Liver (tissue), 9 donors: Measurements from ENCODE around the gene FER. TPM values are rescaled to one million over a fixed set of nuclear protein-coding genes. Genes with fewer than 3 reads are reported as not detected.

ENCODE experiments used
- DNase-seq: peaks from one replicate; pipeline ENCODE4 v3.0.0-alpha.2; 2017; ENCODE audit warnings: low spot score
- H3K27ac ChIP-seq, 2 donors: one replicate each; pipeline ENCODE4 v1.7.0; 2013; ENCODE audit warnings: inconsistent platforms in 2 of 2, low read length in 2 of 2, control low read depth in 1 of 2, low read depth in 1 of 2, mild to moderate bottlenecking in 1 of 2
- H3K27me3 ChIP-seq, 4 donors: one replicate each; pipeline versions ENCODE4 v1.6.1 to v1.7.0; 2013; ENCODE audit warnings: low read length in 3 of 4, inconsistent platforms in 1 of 4, mild to moderate bottlenecking in 1 of 4, moderate library complexity in 1 of 4; ENCODE audit not compliant: control insufficient read depth in 4 of 4, insufficient read depth in 4 of 4
- H3K36me3 ChIP-seq, 4 donors: one replicate each; pipeline versions ENCODE4 v1.6.1 to v1.7.0; 2013; ENCODE audit warnings: low read length in 3 of 4, mild to moderate bottlenecking in 3 of 4, low read depth in 1 of 4, moderate library complexity in 1 of 4; ENCODE audit not compliant: control insufficient read depth in 4 of 4, insufficient read depth in 3 of 4
- H3K4me1 ChIP-seq, 4 donors: one replicate each; pipeline versions ENCODE4 v1.6.1 to v1.7.0; 2013; ENCODE audit warnings: low read length in 3 of 4, mild to moderate bottlenecking in 3 of 4, moderate library complexity in 1 of 4; ENCODE audit not compliant: control insufficient read depth in 4 of 4, insufficient read depth in 4 of 4
- H3K4me3 ChIP-seq, 3 donors: one replicate each; pipeline versions ENCODE4 v1.6.1 to v1.7.0; 2013; ENCODE audit warnings: low read length in 3 of 3, control low read depth in 1 of 3, low read depth in 1 of 3, mild to moderate bottlenecking in 1 of 3
- H3K9ac ChIP-seq, 2 donors: one replicate each; pipeline ENCODE4 v1.7.0; 2013; ENCODE audit warnings: low read length in 2 of 2, mild to moderate bottlenecking in 2 of 2, moderate library complexity in 2 of 2, control low read depth in 1 of 2, low read depth in 1 of 2
- H3K9me3 ChIP-seq, 4 donors: one replicate each; pipeline versions ENCODE4 v1.6.1 to v1.7.0; 2013; ENCODE audit warnings: low read length in 3 of 4; ENCODE audit not compliant: control insufficient read depth in 4 of 4
- EGR1 ChIP-seq, 2 donors: IDR thresholded peaks; 2 replicates each; pipeline ENCODE4 v1.6.1; 2016 to 2018; ENCODE audit warnings: antibody characterized with exemption in 2 of 2, low read depth in 2 of 2
- FOXA1 ChIP-seq: IDR thresholded peaks from 2 replicates; pipeline ENCODE4 v1.6.1; 2016; ENCODE audit warnings: antibody characterized with exemption
- FOXA2 ChIP-seq: IDR thresholded peaks from 2 replicates; pipeline ENCODE4 v1.6.1; 2016; ENCODE audit warnings: antibody characterized with exemption
- GABPA ChIP-seq, 2 donors: IDR thresholded peaks in 1 of 2; conservative IDR thresholded peaks in 1 of 2; 2 replicates each; pipeline ENCODE4 v1.6.1; 2016; ENCODE audit warnings: antibody characterized with exemption in 2 of 2, mild to moderate bottlenecking in 1 of 2, moderate library complexity in 1 of 2
- HNF4A ChIP-seq, 2 donors: conservative IDR thresholded peaks; 2 replicates each; pipeline ENCODE4 v1.6.1; 2016; ENCODE audit warnings: antibody characterized with exemption in 2 of 2, mild to moderate bottlenecking in 2 of 2
- HNF4G ChIP-seq: IDR thresholded peaks from 2 replicates; pipeline ENCODE4 v1.6.1; 2016; ENCODE audit warnings: antibody characterized with exemption
- JUND ChIP-seq, 2 donors: IDR thresholded peaks; 2 replicates each; pipeline ENCODE4 v1.6.1; 2016; ENCODE audit warnings: antibody characterized with exemption in 2 of 2
- NR2F2 ChIP-seq: IDR thresholded peaks from 2 replicates; pipeline ENCODE4 v1.6.1; 2016; ENCODE audit warnings: antibody characterized with exemption
- RAD21 ChIP-seq, 2 donors: IDR thresholded peaks; 2 replicates each; pipeline ENCODE4 v1.6.1; 2016; ENCODE audit warnings: antibody characterized with exemption in 2 of 2, mild to moderate bottlenecking in 2 of 2
- RXRA ChIP-seq, 2 donors: IDR thresholded peaks; 2 replicates each; pipeline ENCODE4 v1.6.1; 2017 to 2018; ENCODE audit warnings: antibody characterized with exemption in 2 of 2, mild to moderate bottlenecking in 1 of 2
- SP1 ChIP-seq: IDR thresholded peaks from 2 replicates; pipeline ENCODE4 v1.6.1; 2018; ENCODE audit warnings: antibody characterized with exemption, mild to moderate bottlenecking
- TAF1 ChIP-seq: conservative IDR thresholded peaks from 2 replicates; pipeline ENCODE4 v1.6.1; 2016; ENCODE audit warnings: antibody characterized with exemption, mild to moderate bottlenecking
- YY1 ChIP-seq: IDR thresholded peaks from 2 replicates; pipeline ENCODE4 v1.6.1; 2016; ENCODE audit warnings: antibody characterized with exemption, mild to moderate bottlenecking
- WGBS: extraction: QIAGEN DNeasy Blood & Tissue Kit; methylation state at CpG from one replicate; pipeline ENCODE4 v1.1.7; 2013; 5-methylcytosine and 5-hydroxymethylcytosine counted together
- polyA plus RNA-seq, 2 donors: library from polyadenylated mRNA; stranded (reverse) in 1 of 2; unstranded in 1 of 2; fragments of 200-250 nt in 1 of 2; fragments of >200 nt in 1 of 2; fragmentation: Nextera tagmentation in 1 of 2; extraction: Ambion mirVana in 1 of 2; gene quantifications; one replicate each; pipeline versions ENCODE4 v1.2.1 to v1.2.3, GENCODE V29; 2013 to 2015
- total RNA-seq, 2 donors: library from RNA; depleted of rRNA; stranded (reverse); fragments of >200 nt; gene quantifications; one replicate each; pipeline ENCODE4 v1.2.3, GENCODE V29; 2014
- TF ChIP-seq, protein P1 (sequence below): IDR thresholded peaks from 2 replicates; pipeline ENCODE4 v1.6.1; 2016; ENCODE audit warnings: antibody characterized with exemption
- TF ChIP-seq, protein P2 (sequence below): IDR thresholded peaks from 2 replicates; pipeline ENCODE4 v1.6.1; 2016; ENCODE audit warnings: antibody characterized with exemption
- TF ChIP-seq, protein P3 (sequence below): IDR thresholded peaks from 2 replicates; pipeline ENCODE4 v1.6.1; 2016; ENCODE audit warnings: antibody characterized with exemption, mild to moderate bottlenecking
- TF ChIP-seq, protein P4 (sequence below): fragments of 150-350 bp; IDR thresholded peaks from 2 replicates; pipeline ENCODE4 v1.5.1; 2017; ENCODE audit warnings: improper control_type of control experiment, low read depth, low read length; ENCODE audit not compliant: missing input control
- TF ChIP-seq, protein P5 (sequence below): IDR thresholded peaks from 2 replicates; pipeline ENCODE4 v1.6.1; 2016; ENCODE audit warnings: antibody characterized with exemption
- donor health status: healthy.
- donor health status: healthy.
- donor health status: healthy.
- donor health status: healthy.
- donor health status: healthy.

FER gene
- total and polyA plus RNA-seq, 4 donors = 0.83 to 9.8 (median 5.9) TPM

DNA sequence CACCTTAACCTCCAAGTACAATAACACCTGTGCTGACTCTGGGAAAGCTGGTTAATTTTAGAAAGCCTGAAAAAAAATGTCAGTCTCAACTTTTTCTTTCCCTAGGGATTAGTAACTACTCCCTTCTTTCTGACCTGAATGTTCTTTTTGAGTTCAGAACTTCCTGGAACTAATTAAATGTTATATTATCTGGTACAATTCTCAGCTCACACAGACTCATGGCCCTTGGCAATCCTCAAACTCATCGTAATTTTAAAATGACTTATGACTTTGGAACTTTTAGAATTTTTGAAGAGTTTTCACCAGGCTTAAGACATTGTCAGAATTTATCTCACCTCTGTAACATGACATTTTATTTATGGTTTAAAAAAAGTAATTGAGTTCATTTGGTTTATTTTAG, 315.0 kb downstream of the FER start:
- H3K9me3 ChIP-seq = no peaks in the 10 kb centered on the region
- H3K4me1 ChIP-seq = no peaks in the 10 kb centered on the region
- no peak overlapping the region for H3K9ac ChIP-seq
- H3K36me3 ChIP-seq = no peaks in the 10 kb centered on the region
- 84% methylated on average over 1 of the region's 1 CpG for WGBS
- DNase-seq = no peak
- no peak overlapping the region for H3K27ac ChIP-seq
- H3K4me3 ChIP-seq = no peak overlapping the region
- no peak for TF ChIP-seq RAD21 (IDR thresholded peaks at IDR 0.05)
- H3K27me3 ChIP-seq = no peaks in the 10 kb centered on the region

DNA sequence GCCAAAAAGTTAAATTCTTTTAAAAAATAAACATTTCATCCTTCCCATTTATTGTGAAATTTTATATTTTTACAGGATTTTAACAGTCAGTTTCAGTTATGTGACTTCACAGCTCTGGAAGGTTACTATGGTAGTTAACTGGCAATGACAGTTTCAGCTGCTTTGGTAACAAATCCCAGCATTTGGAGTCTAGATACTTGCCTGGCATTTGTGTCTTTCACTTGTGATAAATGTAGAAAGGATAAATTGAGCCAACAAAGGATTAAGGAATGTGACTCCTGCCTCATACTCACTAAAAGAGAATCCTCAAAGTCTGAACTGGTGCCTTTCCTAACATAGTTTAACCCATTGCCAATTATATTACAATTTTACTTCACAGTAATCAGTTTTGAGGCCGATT, 315.5 kb downstream of the FER start:
- TF ChIP-seq, protein P1, sequence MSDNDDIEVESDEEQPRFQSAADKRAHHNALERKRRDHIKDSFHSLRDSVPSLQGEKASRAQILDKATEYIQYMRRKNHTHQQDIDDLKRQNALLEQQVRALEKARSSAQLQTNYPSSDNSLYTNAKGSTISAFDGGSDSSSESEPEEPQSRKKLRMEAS = no peak
- TF ChIP-seq GABPA (IDR thresholded peaks at IDR 0.05 in 1 of 2, conservative IDR thresholded peaks at IDR 0.05 in 1 of 2) (no peak), JUND (IDR thresholded peaks at IDR 0.05) (no peak), HNF4A (conservative IDR thresholded peaks at IDR 0.05) (no peak), RXRA (IDR thresholded peaks at IDR 0.05) (no peak), FOXA1 (no peak), RAD21 (IDR thresholded peaks at IDR 0.05) (no peak), SP1 (no peak), HNF4G (no peak), FOXA2 (no peak), NR2F2 (no peak), EGR1 (IDR thresholded peaks at IDR 0.05; ENCODE audit: low read depth in 2 of 2) (no peak), TAF1 (no peak), YY1 (no peak)
- TF ChIP-seq, protein P2, sequence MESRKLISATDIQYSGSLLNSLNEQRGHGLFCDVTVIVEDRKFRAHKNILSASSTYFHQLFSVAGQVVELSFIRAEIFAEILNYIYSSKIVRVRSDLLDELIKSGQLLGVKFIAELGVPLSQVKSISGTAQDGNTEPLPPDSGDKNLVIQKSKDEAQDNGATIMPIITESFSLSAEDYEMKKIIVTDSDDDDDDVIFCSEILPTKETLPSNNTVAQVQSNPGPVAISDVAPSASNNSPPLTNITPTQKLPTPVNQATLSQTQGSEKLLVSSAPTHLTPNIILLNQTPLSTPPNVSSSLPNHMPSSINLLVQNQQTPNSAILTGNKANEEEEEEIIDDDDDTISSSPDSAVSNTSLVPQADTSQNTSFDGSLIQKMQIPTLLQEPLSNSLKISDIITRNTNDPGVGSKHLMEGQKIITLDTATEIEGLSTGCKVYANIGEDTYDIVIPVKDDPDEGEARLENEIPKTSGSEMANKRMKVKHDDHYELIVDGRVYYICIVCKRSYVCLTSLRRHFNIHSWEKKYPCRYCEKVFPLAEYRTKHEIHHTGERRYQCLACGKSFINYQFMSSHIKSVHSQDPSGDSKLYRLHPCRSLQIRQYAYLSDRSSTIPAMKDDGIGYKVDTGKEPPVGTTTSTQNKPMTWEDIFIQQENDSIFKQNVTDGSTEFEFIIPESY = no peak
- TF ChIP-seq, protein P3, sequence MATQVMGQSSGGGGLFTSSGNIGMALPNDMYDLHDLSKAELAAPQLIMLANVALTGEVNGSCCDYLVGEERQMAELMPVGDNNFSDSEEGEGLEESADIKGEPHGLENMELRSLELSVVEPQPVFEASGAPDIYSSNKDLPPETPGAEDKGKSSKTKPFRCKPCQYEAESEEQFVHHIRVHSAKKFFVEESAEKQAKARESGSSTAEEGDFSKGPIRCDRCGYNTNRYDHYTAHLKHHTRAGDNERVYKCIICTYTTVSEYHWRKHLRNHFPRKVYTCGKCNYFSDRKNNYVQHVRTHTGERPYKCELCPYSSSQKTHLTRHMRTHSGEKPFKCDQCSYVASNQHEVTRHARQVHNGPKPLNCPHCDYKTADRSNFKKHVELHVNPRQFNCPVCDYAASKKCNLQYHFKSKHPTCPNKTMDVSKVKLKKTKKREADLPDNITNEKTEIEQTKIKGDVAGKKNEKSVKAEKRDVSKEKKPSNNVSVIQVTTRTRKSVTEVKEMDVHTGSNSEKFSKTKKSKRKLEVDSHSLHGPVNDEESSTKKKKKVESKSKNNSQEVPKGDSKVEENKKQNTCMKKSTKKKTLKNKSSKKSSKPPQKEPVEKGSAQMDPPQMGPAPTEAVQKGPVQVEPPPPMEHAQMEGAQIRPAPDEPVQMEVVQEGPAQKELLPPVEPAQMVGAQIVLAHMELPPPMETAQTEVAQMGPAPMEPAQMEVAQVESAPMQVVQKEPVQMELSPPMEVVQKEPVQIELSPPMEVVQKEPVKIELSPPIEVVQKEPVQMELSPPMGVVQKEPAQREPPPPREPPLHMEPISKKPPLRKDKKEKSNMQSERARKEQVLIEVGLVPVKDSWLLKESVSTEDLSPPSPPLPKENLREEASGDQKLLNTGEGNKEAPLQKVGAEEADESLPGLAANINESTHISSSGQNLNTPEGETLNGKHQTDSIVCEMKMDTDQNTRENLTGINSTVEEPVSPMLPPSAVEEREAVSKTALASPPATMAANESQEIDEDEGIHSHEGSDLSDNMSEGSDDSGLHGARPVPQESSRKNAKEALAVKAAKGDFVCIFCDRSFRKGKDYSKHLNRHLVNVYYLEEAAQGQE = no peak
- TF ChIP-seq, protein P4, sequence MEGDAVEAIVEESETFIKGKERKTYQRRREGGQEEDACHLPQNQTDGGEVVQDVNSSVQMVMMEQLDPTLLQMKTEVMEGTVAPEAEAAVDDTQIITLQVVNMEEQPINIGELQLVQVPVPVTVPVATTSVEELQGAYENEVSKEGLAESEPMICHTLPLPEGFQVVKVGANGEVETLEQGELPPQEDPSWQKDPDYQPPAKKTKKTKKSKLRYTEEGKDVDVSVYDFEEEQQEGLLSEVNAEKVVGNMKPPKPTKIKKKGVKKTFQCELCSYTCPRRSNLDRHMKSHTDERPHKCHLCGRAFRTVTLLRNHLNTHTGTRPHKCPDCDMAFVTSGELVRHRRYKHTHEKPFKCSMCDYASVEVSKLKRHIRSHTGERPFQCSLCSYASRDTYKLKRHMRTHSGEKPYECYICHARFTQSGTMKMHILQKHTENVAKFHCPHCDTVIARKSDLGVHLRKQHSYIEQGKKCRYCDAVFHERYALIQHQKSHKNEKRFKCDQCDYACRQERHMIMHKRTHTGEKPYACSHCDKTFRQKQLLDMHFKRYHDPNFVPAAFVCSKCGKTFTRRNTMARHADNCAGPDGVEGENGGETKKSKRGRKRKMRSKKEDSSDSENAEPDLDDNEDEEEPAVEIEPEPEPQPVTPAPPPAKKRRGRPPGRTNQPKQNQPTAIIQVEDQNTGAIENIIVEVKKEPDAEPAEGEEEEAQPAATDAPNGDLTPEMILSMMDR = no peak
- TF ChIP-seq, protein P5, sequence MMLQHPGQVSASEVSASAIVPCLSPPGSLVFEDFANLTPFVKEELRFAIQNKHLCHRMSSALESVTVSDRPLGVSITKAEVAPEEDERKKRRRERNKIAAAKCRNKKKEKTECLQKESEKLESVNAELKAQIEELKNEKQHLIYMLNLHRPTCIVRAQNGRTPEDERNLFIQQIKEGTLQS = no peak
- DNase-seq = no peak
- H3K9me3 ChIP-seq = no peaks in the 10 kb centered on the region
- no peak overlapping the region for H3K27ac ChIP-seq
- H3K27me3 ChIP-seq = no peaks in the 10 kb centered on the region
- no peak overlapping the region for H3K9ac ChIP-seq
- no peaks in the 10 kb centered on the region for H3K36me3 ChIP-seq
- H3K4me3 ChIP-seq = no peak overlapping the region
- WGBS = 88% methylated on average over 1 of the region's 1 CpG
- H3K4me1 ChIP-seq = no peaks in the 10 kb centered on the region
